Measurements from ENCODE around the gene SH3RF3.

The SH3RF3 gene

DNA sequence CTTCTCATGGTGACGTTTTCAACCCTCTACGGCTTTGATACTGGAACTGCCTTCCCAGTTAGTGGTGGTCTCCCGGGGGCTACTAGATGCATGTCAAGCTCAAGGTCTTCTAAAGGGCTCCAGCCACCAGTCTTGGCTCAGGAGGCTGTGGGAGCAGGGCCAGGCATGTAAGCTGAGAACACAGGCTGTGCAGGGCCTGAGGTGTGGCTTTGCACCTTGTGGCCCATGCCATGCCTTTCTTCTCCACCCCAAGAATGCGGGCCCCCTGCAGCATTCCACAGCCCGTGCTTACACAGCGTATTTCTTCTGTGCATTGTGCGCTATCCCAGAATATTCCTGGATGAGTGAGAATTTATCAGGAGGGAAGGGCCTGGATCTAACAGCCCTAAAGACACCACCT is 339.9 kb downstream of the SH3RF3 start:
- no peak for DNase-seq (ENCODE audit: low read depth in 2 of 2)

GRCh38 chr2:109471658-109472057 is 342.7 kb downstream of the SH3RF3 start:
- no peak for DNase-seq (ENCODE audit: low read depth in 2 of 2)

- DNase-seq (ENCODE audit: low read depth in 2 of 2), result no peak
Measured at GRCh38 chr2:109472331-109472959, 343.4 kb downstream of the SH3RF3 start.

DNA sequence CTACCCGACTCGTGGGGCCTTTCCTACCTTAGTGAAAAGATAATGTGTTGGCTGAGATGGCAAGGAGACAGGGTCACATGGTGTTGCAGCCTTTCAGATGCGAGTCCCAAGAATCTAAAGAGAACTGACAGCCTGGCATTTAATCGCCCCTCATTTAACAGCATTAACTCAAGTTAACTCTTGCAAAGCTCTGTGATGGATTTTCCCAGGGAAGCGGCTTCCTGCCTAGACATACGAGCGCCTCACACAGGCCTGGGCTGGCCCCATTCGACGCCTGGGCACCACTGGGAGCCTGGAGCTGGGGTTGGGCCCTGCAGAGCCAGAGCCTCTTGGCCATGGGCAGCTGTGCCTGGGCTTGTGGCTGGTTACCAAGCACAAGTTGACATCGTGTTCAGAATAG is 344.0 kb downstream of the SH3RF3 start:
- no peak for DNase-seq (ENCODE audit: low read depth in 2 of 2)

- no peak for DNase-seq (ENCODE audit: low read depth in 2 of 2)
Measured at GRCh38 chr2:109473616-109474318, 344.8 kb downstream of the SH3RF3 start.

GRCh38 chr2:109474319-109474825 is 345.4 kb downstream of the SH3RF3 start:
- no peak for DNase-seq (ENCODE audit: low read depth in 2 of 2)

- DNase-seq (ENCODE audit: low read depth in 2 of 2), result no peak
Measured at GRCh38 chr2:109475531-109476210, 346.7 kb downstream of the SH3RF3 start.

DNA sequence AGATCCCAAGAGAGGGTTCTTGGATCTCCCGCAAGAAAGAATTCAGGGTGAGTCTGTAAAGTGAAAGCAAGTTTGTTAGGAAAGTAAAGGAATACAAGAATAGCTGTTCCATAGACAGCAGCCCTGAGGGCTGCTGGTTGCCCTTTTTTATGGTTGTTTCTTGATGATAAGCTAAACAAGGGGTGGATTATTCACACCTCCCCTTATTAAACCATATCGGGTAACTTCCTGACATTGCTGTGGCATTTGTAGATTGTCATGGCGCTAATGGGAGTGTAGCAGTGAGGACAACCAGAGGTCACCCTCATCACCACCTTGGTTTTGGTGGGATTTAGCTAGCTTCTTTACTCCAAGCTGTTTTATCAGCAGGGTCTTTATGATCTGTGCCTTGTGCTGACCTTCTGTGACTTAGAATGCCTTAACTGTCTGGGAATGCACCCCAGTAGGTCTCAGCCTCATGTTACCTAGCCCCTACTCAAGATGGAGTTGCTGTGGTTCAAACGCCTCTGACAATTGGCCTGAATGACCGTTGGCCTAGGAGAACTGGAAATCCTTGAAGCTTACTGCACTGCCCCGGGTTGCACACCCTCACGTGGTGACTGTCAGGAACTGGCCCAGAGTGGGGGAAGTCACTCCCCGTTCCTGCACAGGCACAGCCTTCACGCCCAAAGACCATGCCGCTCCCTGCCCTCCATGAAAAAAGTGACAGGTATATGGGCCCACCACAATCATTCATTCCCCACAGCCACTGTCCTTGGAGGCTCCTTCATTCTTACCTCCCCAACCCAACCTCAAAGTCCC is 347.8 kb downstream of the SH3RF3 start:
- DNase-seq (ENCODE audit: low read depth in 2 of 2), result no peak

DNA sequence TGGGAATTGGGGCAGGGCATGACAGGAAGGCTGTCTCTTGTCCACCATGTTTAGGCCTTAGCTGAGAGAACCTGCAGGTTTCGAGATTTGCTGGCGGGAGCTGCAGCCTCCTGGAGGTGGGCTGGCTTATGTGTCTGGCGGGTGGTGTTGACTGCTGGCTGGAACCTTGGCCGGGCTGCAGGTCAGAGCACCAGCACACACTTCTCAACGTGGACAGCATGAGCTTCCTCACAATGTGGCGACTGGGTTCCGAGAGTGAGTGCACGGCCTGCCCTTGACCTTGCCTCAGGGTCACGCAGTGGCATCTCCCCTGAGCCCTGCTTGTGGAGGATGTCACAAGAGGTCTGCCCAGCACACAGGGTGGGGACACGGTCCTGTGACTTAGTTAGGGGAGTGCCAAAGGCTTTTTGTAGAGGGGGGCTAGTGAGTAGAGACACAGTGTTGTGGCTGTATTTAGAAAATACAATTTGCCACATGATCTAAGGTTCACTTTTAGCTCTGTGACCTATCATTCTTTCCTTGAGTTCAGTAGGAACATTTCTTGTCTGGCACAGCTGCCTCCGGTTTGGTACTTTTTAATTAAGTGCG is 350.0 kb downstream of the SH3RF3 start:
- DNase-seq (ENCODE audit: low read depth in 2 of 2), result no peak

- DNase-seq (ENCODE audit: low read depth in 2 of 2), result no peak
Measured at GRCh38 chr2:109479804-109480203, 350.8 kb downstream of the SH3RF3 start.

DNA sequence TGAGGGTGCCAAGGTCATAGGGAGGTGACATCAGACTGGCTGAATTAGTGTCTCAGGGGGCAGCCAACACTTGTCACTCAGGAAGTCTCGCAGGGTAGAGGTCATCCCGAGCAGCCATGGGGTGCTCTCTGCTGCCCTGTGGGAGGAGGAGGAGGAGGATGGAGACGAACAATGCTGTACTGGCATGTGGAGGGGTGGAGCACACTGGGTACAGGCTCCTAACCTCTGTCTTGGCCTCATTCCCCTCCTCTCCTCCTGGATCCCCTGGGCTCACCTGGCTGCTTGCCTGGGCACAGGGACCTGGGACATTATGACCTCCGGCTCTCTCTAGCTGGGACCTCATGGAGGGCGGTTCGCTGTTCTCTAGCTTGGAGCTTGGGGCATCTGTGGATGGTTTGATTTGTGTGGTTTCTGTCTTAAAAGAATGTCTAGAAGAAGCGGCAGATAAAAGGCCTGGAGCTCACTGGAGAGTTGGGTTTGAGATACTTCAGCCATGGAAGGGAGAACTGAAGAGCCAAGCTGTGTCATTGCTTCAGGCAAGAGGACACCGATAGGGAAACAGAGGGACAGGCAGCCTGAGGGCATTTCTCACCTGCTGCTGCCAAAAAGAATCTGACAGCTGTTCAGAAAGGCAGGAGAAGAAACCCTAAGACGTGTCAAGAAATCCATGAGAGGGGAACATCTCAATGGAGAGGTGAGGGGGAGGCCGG is 351.6 kb downstream of the SH3RF3 start:
- no peak for DNase-seq (ENCODE audit: low read depth in 2 of 2)

DNA sequence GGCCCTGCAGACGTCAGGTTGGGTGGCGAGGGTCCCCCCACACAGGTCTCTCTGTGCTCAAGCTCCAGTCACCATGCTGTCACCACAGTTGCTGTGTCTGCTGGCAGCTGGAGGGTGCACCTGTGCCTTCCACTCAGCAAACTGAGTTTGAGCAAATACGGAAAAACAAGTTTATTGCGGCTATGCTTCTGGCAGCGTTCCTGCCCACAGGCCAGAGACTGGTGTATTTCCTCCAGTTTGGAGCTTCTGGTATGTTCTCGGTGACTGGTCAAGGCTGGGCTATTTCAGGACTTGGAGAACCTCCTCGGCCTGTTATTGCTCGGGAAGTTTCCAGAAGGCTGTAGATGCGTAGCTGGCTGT is 352.2 kb downstream of the SH3RF3 start:
- DNase-seq (ENCODE audit: low read depth in 2 of 2), result no peak

- DNase-seq (ENCODE audit: low read depth in 2 of 2), result no peak
Measured at GRCh38 chr2:109481599-109481998, 352.6 kb downstream of the SH3RF3 start.

GRCh38 chr2:109482361-109482861 is 353.4 kb downstream of the SH3RF3 start:
- DNase-seq (ENCODE audit: low read depth in 2 of 2), result no peak

- no peak for DNase-seq (ENCODE audit: low read depth in 2 of 2)
Measured at GRCh38 chr2:109486711-109487535, 357.9 kb downstream of the SH3RF3 start.

DNA sequence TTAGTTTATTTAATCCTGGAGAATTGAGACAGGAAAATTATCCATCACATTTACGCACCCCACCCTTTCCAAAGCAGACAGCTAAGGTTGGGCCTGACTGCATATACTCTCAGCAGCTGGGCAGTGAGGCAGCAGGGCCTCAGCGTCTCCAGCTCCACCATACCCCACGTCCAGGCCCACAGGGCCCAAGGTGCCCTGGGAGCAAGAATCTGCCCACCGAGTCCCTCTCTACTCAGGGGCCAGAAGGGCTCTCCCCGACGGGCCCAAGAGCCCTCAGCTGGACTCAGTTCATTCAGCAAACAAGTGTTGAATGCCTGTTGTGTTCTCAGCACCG is 358.5 kb downstream of the SH3RF3 start:
- DNase-seq (ENCODE audit: low read depth in 2 of 2), result no peak

DNA sequence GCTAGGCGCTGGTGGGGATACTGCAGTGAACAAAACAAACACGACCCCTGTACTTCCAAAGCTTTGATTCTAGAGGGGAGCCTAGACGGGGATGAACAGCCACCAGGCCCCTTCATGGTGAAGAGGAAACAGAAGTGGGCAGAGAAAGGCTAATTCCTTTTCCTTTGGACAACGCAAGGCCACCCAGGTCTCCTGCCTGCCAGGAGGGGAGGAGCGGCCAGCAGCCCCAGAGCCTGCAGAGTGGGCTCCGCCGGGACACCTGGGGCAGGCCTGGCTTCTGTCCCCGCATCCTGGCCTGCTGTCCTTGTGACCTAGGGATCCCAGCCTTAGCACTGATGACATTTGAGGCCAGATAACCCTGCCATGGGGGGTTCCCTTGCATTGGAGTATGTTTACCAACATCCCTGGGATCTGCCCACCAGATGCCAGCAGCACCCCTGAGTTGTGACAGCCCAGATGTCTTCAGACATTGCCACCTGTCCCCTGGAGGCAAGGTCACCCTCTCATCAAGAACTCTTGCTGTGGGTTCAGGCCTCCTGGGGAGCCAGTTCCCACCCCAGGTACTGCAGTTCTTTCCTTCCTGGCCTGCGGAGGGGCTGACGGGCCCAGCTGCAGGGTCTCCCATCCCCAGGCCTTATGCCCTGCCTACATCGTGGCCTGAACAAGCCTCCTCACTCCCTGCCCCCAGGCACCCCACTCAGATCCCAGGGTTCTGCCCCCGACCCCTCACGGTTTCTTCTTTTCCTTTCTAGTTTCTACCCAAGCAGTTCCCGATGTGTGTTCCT is 359.1 kb downstream of the SH3RF3 start:
- DNase-seq (ENCODE audit: low read depth in 2 of 2), result no peak

DNA sequence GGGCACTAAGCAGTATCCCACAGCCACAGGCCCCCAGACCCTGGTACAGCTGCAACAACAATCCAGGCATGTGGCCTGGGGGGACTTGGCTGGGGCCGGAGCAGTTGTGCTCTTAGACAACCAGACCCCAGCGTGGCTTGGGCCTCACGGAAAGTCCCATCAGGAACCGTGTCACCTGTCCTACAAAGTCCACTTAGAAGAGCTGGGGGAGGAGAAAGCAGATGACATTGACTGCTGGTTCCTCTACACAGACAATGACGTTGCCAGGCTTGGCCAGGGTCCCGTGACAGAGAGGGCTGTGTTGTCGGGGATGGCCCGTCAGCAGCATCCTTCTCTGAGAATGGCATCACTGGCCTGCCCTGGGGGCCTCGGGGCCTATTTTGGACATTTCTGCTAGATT is 360.3 kb downstream of the SH3RF3 start:
- DNase-seq (ENCODE audit: low read depth in 2 of 2), result no peak

- no peak for DNase-seq (ENCODE audit: low read depth in 2 of 2)
Measured at GRCh38 chr2:109493176-109493935, 364.4 kb downstream of the SH3RF3 start.

Data from stimulated activated CD8-positive, alpha-beta memory T cell treated with anti-CD3 and anti-CD28 coated beads, Interleukin-15, amount 100 ng/mL, for 4 hours (primary cell).